Thyroid gland (tissue), 4 donors: ENCODE measurements around the gene RASD1.

ENCODE experiments used
- CTCF ChIP-seq, 6 experiments: fragments of 200-600 bp in 3 of 6; fragments of 450-650 bp in 3 of 6; sonication (generic) in 3 of 6; IDR thresholded peaks; one replicate each; pipeline ENCODE4 v1.5.1; 2016 to 2019; ENCODE audit warnings: antibody characterized with exemption in 6 of 6, mild to moderate bottlenecking in 2 of 6, inconsistent platforms in 1 of 6, moderate library complexity in 1 of 6
- POLR2A ChIP-seq, 2 donors: fragments of 450-650 bp; IDR thresholded peaks; one replicate each; pipeline ENCODE4 v1.6.1; 2017; ENCODE audit warnings: antibody characterized with exemption in 2 of 2, mild to moderate bottlenecking in 2 of 2, moderate library complexity in 1 of 2

- peak in 3 of 6 experiments; percentile 4 to 11 (median 8) for TF ChIP-seq CTCF (IDR thresholded peaks at IDR 0.05)
- TF ChIP-seq POLR2A (IDR thresholded peaks at IDR 0.05): no peak
Measured at GRCh38 chr17:17523001-17523730, 27.0 kb upstream of the RASD1 start.
